ENCODE data around the gene HRC.
"Not testable (repeated sequence)": the region's sequence is repeated elsewhere in the genome, so short reads cannot be mapped to it uniquely, and the experiment has no call there.

The HRC gene

GRCh38 chr19:49133621-49134454, 21.4 kb downstream of the HRC start:
- DNase-seq, result no peak

- DNase-seq, result no peak
Observed at GRCh38 chr19:49132974-49133609, 22.1 kb downstream of the HRC start.

DNA sequence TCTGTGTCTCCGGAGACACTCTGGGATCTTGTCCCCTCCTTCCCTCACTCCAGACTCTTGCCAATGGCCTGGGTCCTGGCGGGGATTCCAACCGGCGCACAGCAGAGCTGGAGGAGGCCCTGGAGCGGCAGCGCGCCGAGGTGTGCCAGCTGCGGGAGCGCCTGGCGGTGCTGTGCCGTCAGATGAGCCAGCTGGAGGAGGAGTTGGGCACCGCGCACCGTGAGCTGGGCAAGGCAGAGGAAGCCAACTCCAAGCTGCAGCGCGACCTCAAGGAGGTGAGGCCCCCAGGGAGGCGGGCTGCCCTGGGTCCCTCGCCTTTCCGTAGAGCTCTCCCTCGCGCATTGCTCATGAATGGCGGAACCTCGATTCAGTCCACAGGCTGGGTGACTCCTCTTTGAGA, 24.9 kb downstream of the HRC start:
- no peak for DNase-seq

DNA sequence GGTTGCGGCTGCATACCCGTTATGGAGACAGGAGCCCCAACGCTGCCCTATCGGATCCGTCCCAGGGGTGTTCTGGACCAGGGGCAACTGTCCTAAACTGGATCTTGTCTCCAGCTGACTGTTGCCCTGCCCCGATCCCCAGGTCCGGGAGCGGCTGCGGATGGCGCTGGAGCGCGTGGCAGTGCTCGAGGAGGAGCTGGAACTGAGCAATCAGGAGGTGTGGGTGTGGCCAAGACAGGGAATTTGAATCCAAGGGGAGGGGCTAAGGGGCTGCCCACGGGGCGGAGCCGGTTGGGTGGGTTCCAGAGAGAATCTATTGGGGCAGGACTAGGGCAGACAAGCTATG, 26.0 kb downstream of the HRC start:
- peak; percentile 30 for DNase-seq

GRCh38 chr19:49128545-49129237, 26.5 kb downstream of the HRC start:
- peak; percentile 13 for DNase-seq

GRCh38 chr19:49127674-49128544, 27.3 kb downstream of the HRC start:
- DNase-seq, result peak; percentile 96

GRCh38 chr19:49127225-49127624, 28.0 kb downstream of the HRC start:
- DNase-seq, result not testable (repeated sequence)

DNA sequence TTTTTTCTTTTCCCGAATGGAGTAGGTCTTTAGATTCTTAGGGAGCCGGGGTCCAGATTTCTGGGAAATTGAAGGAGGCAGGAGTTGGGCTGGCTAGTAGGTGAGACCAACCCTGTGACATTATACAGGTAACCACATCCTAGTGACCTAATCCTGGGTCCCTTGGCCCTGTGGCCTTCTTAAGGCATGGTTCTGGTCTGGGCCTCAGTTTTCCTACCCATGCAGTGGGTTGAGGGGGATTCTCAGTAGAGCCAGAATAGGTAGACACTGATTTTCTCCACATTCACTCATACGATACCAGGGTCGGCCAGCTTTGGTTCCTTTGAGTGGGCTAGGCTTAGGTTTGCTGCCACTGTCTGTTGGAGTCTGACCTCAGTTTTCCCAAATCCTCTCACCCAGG, 28.6 kb downstream of the HRC start:
- DNase-seq, result no peak

GRCh38 chr19:49125025-49125731, 30.0 kb downstream of the HRC start:
- DNase-seq, result no peak

GRCh38 chr19:49123285-49123684, 31.9 kb downstream of the HRC start:
- DNase-seq, result not testable (repeated sequence)

GRCh38 chr19:49121841-49122240, 33.4 kb downstream of the HRC start:
- not testable (repeated sequence) for DNase-seq

DNA sequence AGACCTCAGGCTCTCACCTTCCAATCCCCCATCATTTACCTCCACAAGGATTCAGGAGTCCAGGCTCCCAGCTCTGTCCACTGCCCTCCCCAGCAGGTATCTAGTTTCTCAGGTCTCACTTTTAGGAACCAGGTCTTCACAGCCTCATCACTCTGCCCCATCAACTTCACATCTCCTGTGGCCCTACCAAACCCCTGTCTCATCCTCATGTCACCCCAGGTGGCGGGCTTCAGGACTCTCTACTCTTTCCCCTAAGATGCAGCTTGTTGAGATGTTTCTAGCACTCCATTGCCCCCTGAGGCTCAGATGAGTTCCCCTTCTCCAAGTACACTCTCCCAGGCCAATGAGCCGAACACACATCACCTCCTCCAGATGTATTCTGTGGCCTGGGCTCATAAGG, 34.3 kb downstream of the HRC start:
- DNase-seq, result no peak

GRCh38 chr19:49120325-49120683, 34.9 kb downstream of the HRC start:
- DNase-seq, result no peak

- peak; percentile 65 for DNase-seq
Observed at GRCh38 chr19:49119411-49120324, 35.5 kb downstream of the HRC start, which contains the start of gene PPFIA3. PPFIA3 (plus strand) TSS chr19:49119544; CDS start chr19:49127874, 8,330 bp downstream.

DNA sequence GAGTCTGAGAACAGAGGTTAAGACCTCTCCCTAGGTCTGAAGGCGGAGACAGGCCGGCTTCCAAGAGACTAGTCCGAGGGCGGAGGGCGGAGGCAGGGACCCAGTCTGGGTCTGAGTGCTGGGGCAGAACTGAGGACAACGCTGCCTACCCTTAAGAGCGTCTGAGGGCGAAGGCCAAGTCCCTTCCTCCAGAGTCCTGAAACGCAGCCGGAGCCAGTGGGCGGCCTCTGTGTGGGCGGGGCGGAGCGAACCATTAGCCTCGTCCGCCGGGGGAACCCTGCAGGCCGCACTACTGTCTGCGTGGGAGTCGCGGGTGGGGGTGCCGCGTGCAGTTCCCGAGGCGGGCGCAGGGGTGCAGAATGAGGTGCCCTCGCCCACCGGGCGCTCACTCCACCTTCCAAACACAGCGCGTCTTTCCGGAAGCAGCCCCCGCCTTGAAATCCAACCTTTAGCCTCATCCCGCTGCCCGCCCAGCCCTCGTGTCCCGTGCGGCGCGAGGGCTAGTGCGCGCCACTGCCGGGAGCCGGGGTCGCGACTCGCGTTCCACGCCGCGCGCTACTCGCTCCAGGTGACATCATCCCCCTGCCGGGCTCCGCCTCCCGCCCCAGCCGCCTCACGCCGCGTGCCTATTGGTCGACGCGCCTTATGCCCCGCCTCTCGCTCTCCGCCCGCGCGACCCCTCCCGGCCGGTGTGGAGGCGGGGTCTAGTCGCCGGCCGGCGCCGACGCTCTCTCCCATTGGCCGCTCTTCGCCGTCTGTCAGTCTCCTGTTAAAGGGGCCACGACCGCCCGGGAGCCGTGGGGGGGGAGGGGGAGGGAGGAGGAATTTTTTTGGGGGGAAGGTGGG, 36.4 kb downstream of the HRC start, which contains the start of gene C19orf73:
Gene C19orf73, minus strand, starts transcription at position 579 of the 846 bp plus-strand sequence. Its CDS starts 121 bp downstream, at position 458.
- DNase-seq, result peak; percentile 91

GRCh38 chr19:49117677-49118564, 37.3 kb downstream of the HRC start:
- no peak for DNase-seq

DNA sequence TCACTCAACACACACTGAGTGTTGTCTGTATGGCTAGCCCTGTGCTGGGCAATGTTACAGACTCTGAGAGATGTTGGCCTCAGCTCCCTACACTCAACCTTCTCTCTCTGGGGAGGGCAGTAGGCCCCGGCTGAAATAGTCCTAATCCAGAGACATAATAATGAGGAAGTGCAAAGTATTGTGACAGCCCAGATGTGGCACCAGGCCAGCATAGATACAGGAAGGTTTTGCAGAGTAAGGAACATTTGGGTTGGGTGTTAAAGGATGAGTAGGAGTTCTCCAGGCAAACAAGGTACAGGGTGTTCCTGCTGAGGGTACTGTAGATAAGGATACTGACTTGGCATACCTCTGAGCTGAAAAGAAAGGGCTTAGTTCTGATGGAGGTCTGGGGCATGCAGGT, 38.7 kb downstream of the HRC start:
- no peak for DNase-seq

DNA sequence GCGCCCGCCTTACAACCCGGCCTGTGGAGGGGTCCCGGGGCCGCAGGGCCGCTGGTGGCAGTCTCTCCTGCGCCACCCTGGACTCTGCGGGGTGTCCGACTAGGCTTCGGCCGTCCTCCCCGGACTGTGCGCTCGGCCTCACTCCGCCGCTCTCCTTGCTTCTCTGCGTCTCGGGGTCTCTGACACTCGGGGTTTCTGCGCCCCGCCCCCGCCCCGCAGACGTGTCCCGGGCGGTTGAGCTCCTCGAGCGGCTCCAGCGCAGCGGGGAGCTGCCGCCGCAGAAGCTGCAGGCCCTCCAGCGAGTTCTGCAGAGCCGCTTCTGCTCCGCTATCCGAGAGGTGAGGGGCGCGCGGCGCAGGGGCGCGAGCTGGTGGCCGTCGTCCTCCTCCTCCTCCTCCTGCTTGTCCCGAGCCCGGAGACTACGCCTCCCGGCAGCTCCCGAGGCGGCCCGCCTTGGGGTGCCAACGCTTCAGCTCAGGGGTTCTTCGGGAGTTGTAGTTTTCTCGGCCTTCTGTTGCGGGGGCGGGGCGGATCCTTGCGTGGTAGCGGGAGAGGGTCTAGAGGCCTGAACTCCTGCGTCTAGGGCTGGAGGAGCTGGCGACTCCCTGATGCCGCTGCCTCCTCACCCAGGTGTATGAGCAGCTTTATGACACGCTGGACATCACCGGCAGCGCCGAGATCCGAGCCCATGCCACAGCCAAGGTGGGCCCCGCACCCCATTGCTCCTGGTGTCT, 40.4 kb downstream of the HRC start:
- peak; percentile 62 for DNase-seq
